GM21515 (cell line): ENCODE results near the gene RBKS.
A peak's percentile ranks its signal among the peaks of the same experiment; 100 is the strongest.

ENCODE experiments used
- ATAC-seq: cut with Tn5 transposase; IDR thresholded peaks from one replicate; pipeline ENCODE4 v1.9.1; 2021; ENCODE audit not compliant: unreplicated experiment

The RBKS gene

GRCh38 chr2:27890146-27890923, at the start of gene RBKS, which contains the start of gene BABAM2:
RBKS (minus strand) TSS chr2:27890387; CDS start chr2:27890345, 42 bp downstream.
BABAM2 (plus strand) TSS chr2:27890729; CDS start chr2:27894557, 3,828 bp downstream.
- ATAC-seq, result peak; percentile 75

GRCh38 chr2:27935026-27935425, 44.8 kb upstream of the RBKS start:
- ATAC-seq, result no peak

GRCh38 chr2:27932396-27932795, 42.2 kb upstream of the RBKS start:
- ATAC-seq, result no peak

GRCh38 chr2:27931361-27931950, 41.3 kb upstream of the RBKS start:
- ATAC-seq, result no peak

- ATAC-seq, result no peak
These were observed 39.8 kb upstream of the RBKS start for GRCh38 chr2:27929916-27930486.

- no peak for ATAC-seq
These were observed 35.7 kb upstream of the RBKS start for GRCh38 chr2:27925766-27926472.

GRCh38 chr2:27922842-27923241, 32.7 kb upstream of the RBKS start:
- no peak for ATAC-seq

GRCh38 chr2:27921880-27922547, 31.8 kb upstream of the RBKS start:
- no peak for ATAC-seq

GRCh38 chr2:27921424-27921823, 31.2 kb upstream of the RBKS start:
- ATAC-seq, result no peak

- ATAC-seq, result no peak
These were observed 30.1 kb upstream of the RBKS start for GRCh38 chr2:27920148-27920885.

GRCh38 chr2:27916293-27916995, 26.3 kb upstream of the RBKS start:
- ATAC-seq, result no peak

- ATAC-seq, result no peak
These were observed 25.7 kb upstream of the RBKS start for GRCh38 chr2:27915874-27916273.

- no peak for ATAC-seq
These were observed 25.0 kb upstream of the RBKS start for GRCh38 chr2:27915191-27915590.

- ATAC-seq, result no peak
These were observed 24.6 kb upstream of the RBKS start for GRCh38 chr2:27914805-27915175.

GRCh38 chr2:27914041-27914804, 24.0 kb upstream of the RBKS start:
- no peak for ATAC-seq

- no peak for ATAC-seq
These were observed 22.3 kb upstream of the RBKS start for GRCh38 chr2:27912512-27912911.

GRCh38 chr2:27911458-27912210, 21.4 kb upstream of the RBKS start:
- no peak for ATAC-seq

GRCh38 chr2:27909901-27910300, 19.7 kb upstream of the RBKS start:
- ATAC-seq, result no peak
